ENCODE results near the gene EHBP1.

- no peak for TF ChIP-seq POLR2A (IDR thresholded peaks at IDR 0.05)
- TF ChIP-seq CTCF (IDR thresholded peaks at IDR 0.05): no peak
These were observed 344.4 kb downstream of the EHBP1 start for GRCh38 chr2:63049970-63050333.
